GM18907 (cell line): Measurements from ENCODE around the gene RNLS.
A peak's percentile ranks its signal among the peaks of the same experiment; 100 is the strongest.

Experiments
- ATAC-seq: cut with Tn5 transposase; IDR thresholded peaks from one replicate; pipeline ENCODE4 v1.9.1; 2021; ENCODE audit warnings: mild to moderate bottlenecking, moderate library complexity; ENCODE audit not compliant: unreplicated experiment

Gene RNLS

DNA sequence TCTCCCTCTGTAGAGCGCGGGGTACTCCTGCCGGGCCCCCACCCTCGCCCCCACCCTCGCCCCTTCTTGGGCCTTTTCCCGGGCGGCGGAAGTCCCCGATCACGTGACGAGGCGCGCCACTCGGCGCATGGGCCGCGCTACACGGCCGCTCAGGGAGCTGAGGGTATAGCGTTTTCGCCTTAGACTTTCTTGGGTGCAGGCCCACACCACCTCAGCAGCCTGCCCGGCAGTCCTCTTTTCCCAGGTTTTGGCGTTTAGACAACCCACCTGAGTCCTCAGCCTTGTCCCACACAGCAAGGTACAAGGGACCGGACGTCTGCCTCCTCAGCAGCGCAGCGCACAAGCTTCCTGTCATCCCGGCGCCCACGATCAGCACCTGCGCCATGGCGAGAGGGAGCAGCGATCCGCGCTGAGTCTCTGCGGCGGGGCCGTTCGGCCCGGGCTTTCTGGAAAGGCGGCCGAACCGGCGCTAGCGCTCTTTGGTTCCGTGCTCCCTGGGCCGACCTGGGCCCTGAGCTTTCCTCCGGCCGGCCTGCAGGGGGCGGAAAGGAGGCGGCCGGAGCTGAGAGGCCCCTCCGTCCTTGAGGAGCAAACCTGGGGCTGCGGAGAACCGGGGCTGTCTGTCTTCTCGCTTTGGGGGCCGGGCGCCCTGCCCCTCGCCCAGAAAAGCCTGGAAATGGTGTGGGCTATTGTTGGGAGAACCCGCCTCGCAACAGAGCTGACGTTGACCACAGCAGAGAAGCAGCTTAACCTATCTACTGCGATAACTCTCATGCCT, at the start of gene RNLS:
RNLS (minus strand) TSS at position 513 of the 778 bp plus-strand sequence.
- ATAC-seq: peak; percentile 86

DNA sequence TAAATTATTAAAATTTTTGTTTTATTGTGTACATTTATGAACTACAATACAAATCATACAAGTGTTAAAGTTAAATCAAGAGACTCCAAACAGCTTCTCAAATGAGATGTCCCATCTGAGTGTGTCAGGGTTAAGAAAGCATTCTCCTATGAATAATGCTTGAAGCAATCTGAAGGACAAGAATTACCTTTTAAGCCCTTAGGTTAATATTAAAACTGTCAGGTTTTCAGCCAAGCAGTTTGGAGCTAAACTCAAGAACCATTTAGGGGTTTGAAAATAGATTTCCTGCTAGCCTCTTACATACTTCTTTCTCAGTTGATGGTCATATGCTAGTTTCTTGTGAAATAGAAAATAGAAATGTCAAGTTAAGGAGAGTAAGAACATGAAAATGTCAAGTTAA, 41.7 kb upstream of the RNLS start:
- ATAC-seq: no peak

DNA sequence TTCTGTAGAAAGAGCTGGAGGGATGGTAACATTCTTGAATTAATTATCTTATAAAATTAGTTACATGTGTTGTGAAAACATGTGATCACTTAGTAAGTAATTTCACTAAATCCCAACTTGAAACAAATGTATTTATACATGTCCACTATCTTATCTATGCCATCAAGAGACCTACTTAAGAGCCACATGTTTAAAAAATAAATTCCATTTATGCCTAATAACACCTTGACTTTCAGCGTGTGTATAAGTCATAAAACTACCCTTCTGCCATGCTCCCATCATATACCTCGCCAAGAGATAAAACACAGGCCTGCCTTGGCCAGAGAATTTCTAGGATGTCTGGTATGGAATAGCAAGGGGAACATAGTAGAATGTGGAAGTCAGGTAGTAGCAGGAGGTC, 40.7 kb upstream of the RNLS start:
- ATAC-seq: no peak

DNA sequence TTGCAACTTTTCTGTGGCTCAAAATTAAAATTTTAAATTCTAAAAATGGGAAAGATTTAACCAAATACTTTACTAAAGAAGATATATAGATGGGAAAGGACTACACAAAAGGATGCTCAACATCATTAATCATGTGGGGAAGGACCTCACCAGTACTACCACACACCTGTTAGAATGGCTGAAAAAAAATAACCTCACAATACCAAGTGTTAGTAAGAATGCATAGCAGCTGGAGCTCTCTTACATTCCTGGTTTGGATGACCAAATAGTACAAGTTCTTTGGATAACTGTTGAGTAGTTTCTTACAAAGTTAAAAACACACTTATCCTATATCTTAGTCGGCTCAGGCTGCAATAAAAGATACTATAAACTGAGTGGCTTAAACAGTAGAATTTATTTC, 37.3 kb upstream of the RNLS start:
- ATAC-seq: no peak

DNA sequence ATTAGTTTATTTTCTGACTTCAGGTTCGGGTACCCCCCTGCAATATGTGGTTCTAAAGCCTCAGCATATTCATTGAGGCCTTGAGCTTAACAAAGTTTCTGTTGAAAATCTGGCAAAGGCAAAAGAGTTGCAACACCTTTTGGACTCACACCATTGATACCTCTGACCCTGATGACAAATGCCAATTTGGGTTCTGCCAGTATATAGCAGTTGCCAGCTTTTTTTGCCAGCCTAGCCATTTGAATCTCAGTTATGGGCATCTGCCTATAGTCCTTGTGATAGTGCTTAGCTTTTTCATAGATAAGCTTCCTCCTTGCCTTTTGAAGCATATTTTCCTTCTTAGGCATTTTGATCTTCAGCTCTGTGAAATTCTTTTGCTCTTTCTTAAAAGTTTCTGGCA, 35.4 kb upstream of the RNLS start:
- no peak for ATAC-seq

DNA sequence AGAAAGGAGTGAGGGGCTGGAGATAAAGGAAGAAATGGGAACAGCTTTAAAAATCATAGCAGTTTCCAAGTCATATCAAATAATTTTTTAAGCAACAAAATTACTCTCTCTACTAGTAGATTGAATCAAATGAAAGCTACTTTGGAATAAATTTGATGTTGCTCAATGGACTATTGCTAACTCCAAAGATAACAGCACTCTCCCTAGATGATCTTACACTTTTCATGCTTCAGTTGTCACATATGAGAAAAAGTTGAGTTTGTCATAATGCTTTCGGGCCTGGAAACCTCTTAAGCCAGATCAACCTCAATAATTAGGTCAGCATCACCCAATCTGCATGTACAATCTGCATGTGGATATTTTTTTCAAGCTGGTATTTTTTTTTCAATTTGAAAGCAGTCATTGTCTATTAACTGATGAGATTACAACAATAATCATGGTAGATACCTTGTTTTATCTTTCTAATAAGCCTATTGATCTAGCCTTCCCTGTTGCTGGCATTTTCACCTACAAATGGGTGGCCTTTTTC, 34.7 kb upstream of the RNLS start:
- ATAC-seq: no peak

DNA sequence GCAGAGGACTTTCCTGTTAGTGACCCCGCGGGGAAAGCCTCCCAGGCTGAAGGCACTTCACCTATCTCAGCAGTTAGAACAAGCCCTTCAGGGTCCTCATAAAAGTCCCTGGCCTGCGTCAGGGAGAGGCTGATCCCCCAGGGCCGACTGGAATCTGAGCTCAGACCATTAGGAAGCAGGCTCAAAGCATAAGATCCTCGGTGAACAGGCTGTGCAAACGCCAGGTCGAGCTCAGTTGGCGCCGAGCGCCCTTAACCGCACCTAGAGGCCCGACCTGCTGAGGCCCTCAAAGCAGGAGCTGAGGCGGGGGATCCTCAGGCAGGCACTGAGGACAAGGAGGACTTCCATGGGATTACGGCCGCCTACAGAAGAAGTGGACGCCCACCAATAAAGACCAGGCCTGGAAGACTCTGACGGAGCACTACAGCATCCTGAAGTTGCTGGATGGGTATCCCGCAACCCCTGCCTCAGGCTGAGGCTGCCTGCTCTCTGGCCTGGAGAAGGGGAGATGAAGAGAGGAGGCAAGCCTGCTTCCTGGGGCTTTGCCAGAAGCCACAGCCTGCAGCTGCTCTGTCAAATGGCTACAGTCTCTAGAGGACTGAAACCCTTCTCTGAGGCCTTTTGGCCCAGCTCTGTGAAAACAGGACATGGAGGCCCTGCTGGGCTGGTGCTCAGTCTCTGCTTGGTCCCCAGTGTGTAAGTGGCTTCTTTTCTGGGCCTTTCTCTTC, 33.3 kb upstream of the RNLS start:
- no peak for ATAC-seq

DNA sequence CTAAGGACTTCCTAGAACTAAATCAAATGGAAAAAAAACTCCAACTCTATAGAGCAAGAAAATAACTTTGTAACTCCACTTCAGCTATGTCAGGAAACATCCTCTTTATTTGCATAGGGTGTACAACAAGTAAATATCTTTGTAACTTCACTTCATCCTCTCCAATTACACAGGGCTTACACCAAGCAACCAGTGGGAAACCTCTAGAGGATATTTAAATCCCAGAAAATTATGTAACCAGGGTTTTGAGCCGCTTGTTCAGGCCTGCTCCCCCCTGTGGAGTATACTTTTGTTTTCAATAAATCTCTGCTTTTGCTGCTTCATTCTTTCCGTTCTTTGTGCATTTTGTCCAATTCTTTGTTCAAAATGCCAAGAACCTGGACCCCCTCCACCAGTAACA, 25.7 kb upstream of the RNLS start:
- no peak for ATAC-seq

DNA sequence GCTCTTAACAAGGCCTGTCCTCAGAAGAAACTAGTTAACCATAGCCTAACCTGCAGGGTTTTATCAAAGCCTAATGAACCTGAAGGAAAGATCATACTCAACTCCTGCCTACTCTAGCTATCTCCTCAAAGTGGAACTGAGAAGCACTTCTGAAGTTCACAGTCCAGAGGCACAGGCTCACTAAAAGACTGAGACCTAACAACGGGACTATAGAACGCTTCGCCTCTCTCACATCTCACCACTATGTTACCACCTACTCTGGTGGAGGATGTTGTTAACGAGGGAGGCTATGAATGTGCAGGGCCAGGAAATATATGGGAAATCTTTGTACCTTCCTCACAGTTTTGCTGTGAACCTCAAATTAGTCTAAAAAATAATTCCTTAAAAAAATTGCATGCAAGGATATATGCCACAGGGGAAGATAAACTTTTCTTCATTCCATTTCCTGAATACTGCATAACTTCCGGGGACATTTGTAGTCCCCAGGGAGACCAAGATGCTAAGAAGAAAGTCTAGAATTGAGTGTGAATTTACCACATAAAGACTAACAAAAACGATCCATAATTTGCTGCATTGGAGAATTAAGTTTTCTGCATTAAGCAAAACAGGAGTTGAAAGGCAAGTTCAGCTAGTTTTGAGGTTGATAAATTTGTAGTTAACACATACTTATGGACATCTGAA, 25.1 kb upstream of the RNLS start:
- ATAC-seq: no peak

DNA sequence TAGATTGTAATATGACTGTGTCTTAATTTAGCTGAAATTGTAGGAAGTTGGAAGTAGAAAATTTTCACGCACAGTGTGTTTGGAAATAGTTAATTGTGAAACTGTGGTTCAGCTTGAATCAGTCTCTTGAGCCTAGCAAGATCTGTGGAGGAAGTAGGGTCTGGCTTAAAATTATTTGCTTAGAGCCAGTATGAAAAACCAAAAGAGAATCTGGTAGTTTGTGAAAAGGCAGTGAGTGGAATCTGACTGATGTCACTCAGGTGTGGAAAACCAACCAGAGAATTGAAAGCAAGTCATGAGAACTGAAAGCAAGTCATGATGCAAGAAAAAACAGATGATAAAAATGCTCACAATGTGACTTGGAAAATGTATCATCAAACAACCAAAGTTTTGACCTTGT, 14.9 kb upstream of the RNLS start:
- peak; percentile 74 for ATAC-seq

DNA sequence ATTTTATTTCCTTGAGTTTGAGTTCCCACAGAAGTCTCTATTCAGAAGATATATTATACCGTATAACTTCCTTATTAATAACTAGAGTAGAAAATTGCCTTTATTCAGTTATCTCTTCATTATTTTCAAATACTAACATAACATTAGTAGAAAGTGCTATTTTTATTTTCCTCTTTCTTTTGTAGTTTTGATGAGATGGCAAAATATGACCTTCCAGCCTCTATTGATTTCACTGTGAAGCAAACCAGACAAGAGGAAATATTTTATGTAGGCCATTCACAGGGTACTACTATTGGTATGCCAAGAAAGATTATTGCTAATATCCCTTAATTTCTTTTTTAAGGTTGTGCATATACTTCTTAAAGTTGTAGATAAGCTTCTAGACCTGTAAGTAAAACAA, 11.4 kb upstream of the RNLS start:
- no peak for ATAC-seq

DNA sequence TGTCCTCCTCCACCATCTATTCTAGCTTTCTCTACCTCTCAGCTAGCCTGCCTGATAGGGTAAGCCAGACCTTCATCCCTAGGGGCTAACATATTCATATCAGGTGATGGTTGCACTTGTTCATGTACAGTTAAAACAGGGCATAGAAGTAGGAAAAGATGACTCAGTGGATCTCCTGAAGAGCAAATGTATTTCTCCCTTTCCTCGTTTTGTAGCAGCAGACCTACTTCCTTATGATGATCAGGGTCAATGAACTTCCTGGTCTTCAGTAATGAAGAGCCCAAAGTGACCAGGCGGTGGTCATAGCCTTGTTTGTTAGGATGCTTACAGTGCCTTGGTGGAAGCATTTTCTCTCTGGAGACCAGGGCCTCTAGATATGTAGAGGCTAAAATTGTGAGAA, 9.8 kb upstream of the RNLS start:
- no peak for ATAC-seq

DNA sequence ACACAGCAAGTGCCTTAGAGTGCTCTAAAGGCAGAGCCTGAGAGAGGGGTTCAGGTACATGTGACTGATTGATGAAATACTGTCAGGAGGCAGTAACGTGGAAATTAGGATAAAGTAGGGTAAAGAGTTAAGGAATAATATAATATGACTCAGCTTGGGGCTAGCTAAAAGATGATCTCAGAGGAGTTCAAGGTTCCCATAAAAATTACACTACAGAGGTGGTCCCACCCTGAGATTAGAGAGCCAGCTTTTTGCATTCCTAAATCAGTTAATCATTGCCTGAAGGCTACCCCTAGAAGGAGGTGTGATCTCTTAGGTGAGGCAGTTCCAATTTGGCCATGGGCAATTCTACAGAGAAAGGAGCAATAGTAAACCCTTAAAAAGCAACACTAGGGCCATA, 9.3 kb upstream of the RNLS start:
- no peak for ATAC-seq

DNA sequence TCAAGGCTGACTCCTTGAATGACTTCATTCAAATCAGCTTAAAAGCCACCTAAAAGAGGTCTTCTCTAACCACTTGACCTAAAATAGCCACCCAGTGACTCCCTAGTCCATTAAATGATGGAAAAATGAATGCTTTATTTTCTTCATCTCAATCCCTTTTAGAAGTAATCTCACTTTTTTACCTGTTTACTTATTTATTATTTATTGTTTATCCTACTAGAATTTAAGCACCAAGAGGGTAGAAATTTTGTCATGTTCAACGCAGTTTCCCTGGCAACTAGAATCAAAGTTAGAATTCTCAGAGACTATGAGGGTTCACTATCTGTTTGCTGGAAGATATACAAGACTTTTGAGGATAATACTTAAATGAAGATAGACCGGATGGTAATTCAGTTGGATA, 3.3 kb upstream of the RNLS start, which contains the start of gene LIPJ:
LIPJ (plus strand) TSS at position 301 of the 400 bp plus-strand sequence. CDS start 3,926 bp downstream, outside the sequence.
- ATAC-seq: no peak

DNA sequence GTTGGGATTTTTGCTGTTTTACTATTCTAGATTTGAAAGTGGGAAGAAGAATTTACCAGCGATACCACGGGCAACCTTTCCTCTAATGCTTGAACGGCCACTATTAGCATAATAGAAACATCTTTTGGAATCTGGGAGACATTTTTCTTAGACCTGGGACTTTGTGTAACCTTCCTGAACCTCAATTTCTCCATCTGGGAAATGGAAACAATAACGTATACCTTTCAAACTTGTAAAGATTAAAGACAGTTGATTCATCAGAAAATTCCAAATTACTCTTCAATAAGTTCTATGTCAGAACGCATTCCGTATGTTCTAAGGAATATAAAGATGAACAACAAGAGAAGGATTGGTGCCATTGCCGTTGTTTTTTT, 453 bp upstream of the RNLS start:
- ATAC-seq: no peak

DNA sequence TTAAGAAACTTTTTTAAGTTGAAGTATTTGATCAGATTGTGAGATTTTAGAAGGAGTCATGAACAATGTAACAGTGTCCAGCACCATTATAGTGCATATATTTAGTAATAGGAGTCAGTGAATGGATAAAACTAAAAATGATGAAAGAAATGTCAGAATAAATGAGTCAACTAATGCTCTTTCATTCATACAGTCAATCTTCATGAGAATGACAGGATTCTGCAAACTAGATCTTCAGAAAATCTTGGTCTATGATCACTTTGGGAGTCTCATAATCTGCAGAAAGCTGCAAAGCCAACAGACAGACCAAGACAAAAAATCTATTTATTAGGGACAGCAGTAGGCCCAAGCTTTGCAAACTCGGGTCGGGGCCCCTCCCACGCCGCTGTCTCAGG, 710 bp downstream of the RNLS start:
- no peak for ATAC-seq

DNA sequence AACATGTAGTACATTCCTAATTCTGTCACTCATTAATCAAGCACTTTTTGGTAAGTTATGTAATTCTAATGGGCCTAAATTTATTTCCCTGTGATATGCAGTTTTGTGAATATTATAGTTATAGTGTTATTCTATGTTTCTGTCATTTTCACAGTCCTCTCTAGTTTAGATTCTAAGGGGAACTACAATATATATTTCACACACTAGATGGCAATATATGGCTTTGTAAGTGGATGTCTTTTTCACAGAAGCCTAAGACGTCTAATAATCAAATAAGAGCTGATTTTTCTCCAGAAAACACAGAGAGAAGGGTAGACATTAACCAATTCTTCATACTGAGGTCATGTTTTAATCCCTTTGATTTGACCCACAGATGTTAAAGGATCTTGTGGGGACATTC, 18.0 kb downstream of the RNLS start:
- ATAC-seq: no peak

DNA sequence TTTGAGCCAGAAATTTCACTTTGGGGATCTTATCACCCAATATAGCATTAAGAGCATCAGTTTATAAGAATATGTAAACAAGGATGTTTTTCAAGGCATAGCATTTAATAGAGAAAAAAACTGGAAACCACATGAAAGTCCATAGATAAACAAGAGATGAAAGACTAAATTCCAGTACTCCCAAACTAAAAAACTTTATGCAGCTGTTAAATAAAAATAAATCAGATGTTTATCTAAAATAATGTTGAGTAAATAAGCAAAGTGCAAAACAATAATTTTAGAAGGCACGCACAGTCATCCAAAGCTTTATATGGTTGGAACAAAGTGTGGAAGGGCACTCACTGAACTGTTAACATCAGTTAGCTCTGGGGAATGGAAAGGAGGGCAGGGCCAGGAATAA, 21.0 kb downstream of the RNLS start:
- ATAC-seq: no peak

DNA sequence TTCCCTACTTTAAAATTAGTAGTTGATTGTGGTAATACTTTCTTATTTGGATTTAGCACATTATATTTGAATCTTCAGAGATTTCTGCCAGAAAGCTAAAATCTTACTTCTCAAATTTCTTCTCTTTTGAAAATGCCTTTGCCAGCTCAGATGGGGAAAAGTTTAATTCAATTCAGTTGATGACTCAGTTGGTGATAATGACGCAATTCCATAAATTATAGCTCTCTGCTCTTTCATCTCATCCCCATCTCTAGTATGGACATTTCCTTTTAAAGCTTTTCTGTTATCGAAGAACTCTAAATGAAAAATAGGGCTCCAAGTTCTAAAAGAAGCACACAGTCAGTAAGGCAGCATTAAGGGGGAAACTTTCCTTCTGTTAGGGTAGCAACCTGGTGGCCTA, 25.5 kb downstream of the RNLS start:
- ATAC-seq: no peak

DNA sequence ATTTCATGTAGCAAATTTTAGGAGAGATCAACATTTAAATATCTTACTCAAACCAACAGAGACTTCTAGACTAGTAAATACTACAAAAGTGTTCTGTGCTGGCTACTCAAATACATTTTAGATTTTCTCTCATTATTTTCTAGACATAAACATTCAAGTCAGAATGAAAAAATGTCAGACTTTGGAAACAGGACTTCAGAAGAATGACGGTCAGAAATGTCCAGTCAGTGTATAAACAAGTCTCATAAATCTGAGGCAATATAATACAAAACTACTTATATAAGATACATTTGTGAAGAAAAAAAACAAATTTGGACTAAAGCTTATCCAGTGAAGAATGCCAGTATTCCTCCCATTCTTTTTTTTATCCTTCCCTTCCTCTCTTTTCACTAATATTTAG, 25.9 kb downstream of the RNLS start:
- no peak for ATAC-seq

DNA sequence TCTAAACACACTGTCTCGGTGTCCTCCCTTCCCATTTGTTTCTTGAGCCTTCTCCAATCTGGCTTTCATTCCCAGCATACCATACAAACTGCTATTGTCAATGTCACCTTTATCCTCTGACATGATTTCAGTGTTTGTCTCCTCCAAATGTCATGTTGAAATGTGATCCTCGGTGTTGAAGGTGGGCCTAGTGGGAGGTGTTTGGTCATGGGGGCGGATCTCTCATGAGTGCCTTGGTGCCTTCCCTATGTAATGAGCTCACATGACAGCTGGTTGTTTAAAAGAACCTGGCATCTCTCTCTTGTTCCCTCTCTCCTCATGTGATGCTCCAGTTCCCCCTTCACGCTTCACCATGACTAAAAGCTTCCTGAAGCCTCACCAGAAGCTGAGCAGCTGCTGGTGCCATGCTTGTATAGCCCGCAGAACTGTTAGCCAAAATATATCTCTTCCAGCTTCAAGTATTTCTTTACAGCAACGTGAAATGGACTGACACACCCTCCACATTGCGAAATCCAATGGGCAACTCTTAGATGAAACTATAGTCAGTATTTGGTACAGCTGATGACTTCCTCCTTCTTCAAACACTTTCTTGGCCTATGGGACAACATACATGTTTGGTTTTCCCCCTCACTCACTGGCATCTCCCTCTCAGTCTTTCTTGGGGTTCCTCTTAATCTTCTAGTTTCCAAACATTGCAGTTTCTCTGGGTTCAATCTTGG, 27.8 kb downstream of the RNLS start:
- ATAC-seq: no peak
